Mucosa of rectum (tissue), 2 donors: ENCODE results near the gene EIF3A.
A peak's percentile ranks its signal among the peaks of the same experiment; 100 is the strongest.

Experiments used
- H3K27ac ChIP-seq, 2 donors: one replicate each; pipeline ENCODE4 v1.7.0; 2013; ENCODE audit warnings: inconsistent platforms in 2 of 2, low read depth in 2 of 2, low read length in 2 of 2
- H3K27me3 ChIP-seq, 2 donors: one replicate each; pipeline ENCODE4 v1.7.0; 2013; ENCODE audit warnings: low read length in 2 of 2; ENCODE audit not compliant: control insufficient read depth in 2 of 2, insufficient read depth in 2 of 2
- H3K36me3 ChIP-seq, 2 donors: one replicate each; pipeline ENCODE4 v1.7.0; 2013; ENCODE audit warnings: low read length in 2 of 2; ENCODE audit not compliant: control insufficient read depth in 2 of 2, insufficient read depth in 2 of 2
- H3K4me1 ChIP-seq, 2 donors: one replicate each; pipeline ENCODE4 v1.7.0; 2013; ENCODE audit warnings: low read length in 2 of 2, mild to moderate bottlenecking in 1 of 2; ENCODE audit not compliant: control insufficient read depth in 2 of 2, insufficient read depth in 2 of 2
- H3K4me3 ChIP-seq, 2 donors: one replicate each; pipeline ENCODE4 v1.7.0; 2013; ENCODE audit warnings: low read length in 2 of 2
- H3K9ac ChIP-seq, 2 donors: one replicate each; pipeline ENCODE4 v1.7.0; 2013; ENCODE audit warnings: low read length in 2 of 2, low read depth in 1 of 2, mild to moderate bottlenecking in 1 of 2
- H3K9me3 ChIP-seq, 2 donors: one replicate each; pipeline ENCODE4 v1.7.0; 2013; ENCODE audit warnings: low read length in 2 of 2; ENCODE audit not compliant: control insufficient read depth in 2 of 2
- donor health status: healthy.
- donor health status: Normal muscosa, but diverticular disease.

Gene EIF3A

GRCh38 chr10:119079599-119080520, 757 bp downstream of the EIF3A start:
- peaks cover 10 to 14% of the 10 kb centered on the region in 2 donors for H3K4me1 ChIP-seq
- no peaks in the 10 kb centered on the region for H3K36me3 ChIP-seq
- peak overlapping the region; percentile 94 to 98 for H3K27ac ChIP-seq
- H3K9me3 ChIP-seq = no peaks in the 10 kb centered on the region
- H3K27me3 ChIP-seq = no peaks in the 10 kb centered on the region
- peak overlapping the region; percentile 96 to 99 for H3K9ac ChIP-seq
- H3K4me3 ChIP-seq = peak overlapping the region; percentile 93 to 97

GRCh38 chr10:119078422-119079179, 2.0 kb downstream of the EIF3A start:
- H3K36me3 ChIP-seq = peaks cover 2 to 4% of the 10 kb centered on the region in 2 donors
- H3K4me3 ChIP-seq = peak overlapping the region; percentile 93 to 97
- no peaks in the 10 kb centered on the region for H3K27me3 ChIP-seq
- peaks cover 10 to 14% of the 10 kb centered on the region in 2 donors for H3K4me1 ChIP-seq
- peak overlapping the region; percentile 96 to 99 for H3K9ac ChIP-seq
- H3K27ac ChIP-seq = peak overlapping the region in 1 of 2 donors; percentile 98
- H3K9me3 ChIP-seq = no peaks in the 10 kb centered on the region

- Histone ChIP-seq H3K9ac (no peak overlapping the region), H3K36me3 (peaks cover 44 to 46% of the 10 kb centered on the region in 2 donors), H3K4me1 (peaks cover 5 to 10% of the 10 kb centered on the region in 2 donors), H3K9me3 (no peaks in the 10 kb centered on the region), H3K27me3 (no peaks in the 10 kb centered on the region), H3K27ac (no peak overlapping the region), H3K4me3 (no peak overlapping the region)
Measured at GRCh38 chr10:119073584-119073983, 7.0 kb downstream of the EIF3A start.

GRCh38 chr10:119070395-119071165, 10.0 kb downstream of the EIF3A start:
- Histone ChIP-seq H3K4me1 (no peaks in the 10 kb centered on the region), H3K9me3 (no peaks in the 10 kb centered on the region), H3K9ac (no peak overlapping the region), H3K27me3 (no peaks in the 10 kb centered on the region), H3K27ac (no peak overlapping the region), H3K4me3 (no peak overlapping the region), H3K36me3 (peaks cover 57 to 71% of the 10 kb centered on the region in 2 donors)

- no peak overlapping the region for H3K9ac ChIP-seq
- H3K4me3 ChIP-seq = no peak overlapping the region
- H3K9me3 ChIP-seq = no peaks in the 10 kb centered on the region
- peaks cover 64 to 88% of the 10 kb centered on the region in 2 donors for H3K36me3 ChIP-seq
- H3K27ac ChIP-seq = no peak overlapping the region
- H3K27me3 ChIP-seq = no peaks in the 10 kb centered on the region
- peaks cover 0 to 7% of the 10 kb centered on the region in 2 donors for H3K4me1 ChIP-seq
Measured at GRCh38 chr10:119061926-119062325, 18.7 kb downstream of the EIF3A start.

- no peaks in the 10 kb centered on the region for H3K27me3 ChIP-seq
- no peaks in the 10 kb centered on the region for H3K9me3 ChIP-seq
- peaks cover 64 to 89% of the 10 kb centered on the region in 2 donors for H3K36me3 ChIP-seq
- no peak overlapping the region for H3K4me3 ChIP-seq
- H3K9ac ChIP-seq = no peak overlapping the region
- H3K4me1 ChIP-seq = peaks cover 0 to 7% of the 10 kb centered on the region in 2 donors
- H3K27ac ChIP-seq = no peak overlapping the region
Measured at GRCh38 chr10:119061352-119061751, 19.3 kb downstream of the EIF3A start.

- Histone ChIP-seq H3K9ac (no peak overlapping the region), H3K4me3 (no peak overlapping the region), H3K4me1 (peaks cover 3 to 9% of the 10 kb centered on the region in 2 donors), H3K27me3 (no peaks in the 10 kb centered on the region), H3K27ac (no peak overlapping the region), H3K9me3 (no peaks in the 10 kb centered on the region), H3K36me3 (peaks cover 66 to 92% of the 10 kb centered on the region in 2 donors)
Measured at GRCh38 chr10:119060107-119060506, 20.5 kb downstream of the EIF3A start.

- H3K27me3 ChIP-seq = no peaks in the 10 kb centered on the region
- no peak overlapping the region for H3K9ac ChIP-seq
- H3K4me3 ChIP-seq = no peak overlapping the region
- H3K4me1 ChIP-seq = peaks cover 3 to 9% of the 10 kb centered on the region in 2 donors
- H3K36me3 ChIP-seq = peaks cover 64 to 94% of the 10 kb centered on the region in 2 donors
- no peaks in the 10 kb centered on the region for H3K9me3 ChIP-seq
- no peak overlapping the region for H3K27ac ChIP-seq
Measured at GRCh38 chr10:119059557-119059956, 21.1 kb downstream of the EIF3A start.

GRCh38 chr10:119058010-119058409, 22.6 kb downstream of the EIF3A start:
- H3K9me3 ChIP-seq = no peaks in the 10 kb centered on the region
- peaks cover 3 to 9% of the 10 kb centered on the region in 2 donors for H3K4me1 ChIP-seq
- no peak overlapping the region for H3K27ac ChIP-seq
- no peak overlapping the region for H3K9ac ChIP-seq
- no peaks in the 10 kb centered on the region for H3K27me3 ChIP-seq
- H3K36me3 ChIP-seq = peaks cover 66 to 93% of the 10 kb centered on the region in 2 donors
- H3K4me3 ChIP-seq = no peak overlapping the region
